Measurements from ENCODE around the gene MYOZ2. TPM values are rescaled to one million over a fixed set of nuclear protein-coding genes. Genes with fewer than 3 reads are reported as not detected.
"Not testable (repeated sequence)": the region's sequence is repeated elsewhere in the genome, so short reads cannot be mapped to it uniquely, and the experiment has no call there.

The MYOZ2 gene
- total RNA-seq, 6 experiments from 2014 or later, result 0.07 to 0.19 (median 0.12) TPM; not detected in 3

DNA sequence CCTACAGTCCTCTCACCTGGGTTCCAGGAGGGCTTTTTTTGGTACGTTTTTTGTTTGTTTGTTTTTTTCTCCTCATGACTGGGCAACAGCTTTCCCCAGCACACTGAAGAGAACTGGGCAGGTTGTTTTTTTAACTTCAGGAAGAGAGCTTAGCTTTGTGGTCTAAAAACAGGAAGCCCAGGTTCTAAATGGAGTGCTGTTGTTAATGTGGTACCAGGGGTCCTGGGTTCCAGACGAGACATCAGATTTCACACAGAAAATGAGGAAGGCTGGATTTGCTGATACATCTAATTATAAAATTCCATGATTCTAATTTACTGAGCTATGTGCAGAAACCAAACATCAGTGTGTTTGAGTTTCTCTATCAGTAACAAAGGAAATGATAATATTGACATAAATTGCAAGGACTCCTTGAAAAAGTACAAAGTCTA is 4.2 kb downstream of the MYOZ2 start:
- no peaks in the 10 kb centered on the region for H3K27me3 ChIP-seq
- H3K4me3 ChIP-seq, result no peak overlapping the region
- WGBS (ENCODE audit: insufficient coverage, low coverage, low lambda C conversion rate, missing lambda C conversion rate), result 11% methylated on average over 2 of the region's 2 CpGs
- intact Hi-C loops (cut with DNase I), result no loop called here
- no peaks in the 10 kb centered on the region for H3K36me3 ChIP-seq
- ATAC-seq (no peak), DNase-seq (no peak)
- no peak overlapping the region for H3K27ac ChIP-seq
- TF ChIP-seq, protein P1, sequence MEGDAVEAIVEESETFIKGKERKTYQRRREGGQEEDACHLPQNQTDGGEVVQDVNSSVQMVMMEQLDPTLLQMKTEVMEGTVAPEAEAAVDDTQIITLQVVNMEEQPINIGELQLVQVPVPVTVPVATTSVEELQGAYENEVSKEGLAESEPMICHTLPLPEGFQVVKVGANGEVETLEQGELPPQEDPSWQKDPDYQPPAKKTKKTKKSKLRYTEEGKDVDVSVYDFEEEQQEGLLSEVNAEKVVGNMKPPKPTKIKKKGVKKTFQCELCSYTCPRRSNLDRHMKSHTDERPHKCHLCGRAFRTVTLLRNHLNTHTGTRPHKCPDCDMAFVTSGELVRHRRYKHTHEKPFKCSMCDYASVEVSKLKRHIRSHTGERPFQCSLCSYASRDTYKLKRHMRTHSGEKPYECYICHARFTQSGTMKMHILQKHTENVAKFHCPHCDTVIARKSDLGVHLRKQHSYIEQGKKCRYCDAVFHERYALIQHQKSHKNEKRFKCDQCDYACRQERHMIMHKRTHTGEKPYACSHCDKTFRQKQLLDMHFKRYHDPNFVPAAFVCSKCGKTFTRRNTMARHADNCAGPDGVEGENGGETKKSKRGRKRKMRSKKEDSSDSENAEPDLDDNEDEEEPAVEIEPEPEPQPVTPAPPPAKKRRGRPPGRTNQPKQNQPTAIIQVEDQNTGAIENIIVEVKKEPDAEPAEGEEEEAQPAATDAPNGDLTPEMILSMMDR (IDR thresholded peaks at IDR 0.05), result no peak
- no peak for TF ChIP-seq POLR2A (IDR thresholded peaks at IDR 0.05)
- H3K4me1 ChIP-seq, result no peaks in the 10 kb centered on the region
- no peaks in the 10 kb centered on the region for H3K9me3 ChIP-seq

- H3K4me1 ChIP-seq; DNase-seq; H3K27me3 ChIP-seq; intact Hi-C loops (cut with DNase I); H3K36me3 ChIP-seq; H3K9me3 ChIP-seq; H3K27ac ChIP-seq; ATAC-seq; H3K4me3 ChIP-seq: not testable (repeated sequence)
- 86% methylated on average over 4 of the region's 4 CpGs for WGBS (ENCODE audit: insufficient coverage, low coverage, low lambda C conversion rate, missing lambda C conversion rate)
Measured at GRCh38 chr4:119141283-119141682, 5.7 kb downstream of the MYOZ2 start.

DNA sequence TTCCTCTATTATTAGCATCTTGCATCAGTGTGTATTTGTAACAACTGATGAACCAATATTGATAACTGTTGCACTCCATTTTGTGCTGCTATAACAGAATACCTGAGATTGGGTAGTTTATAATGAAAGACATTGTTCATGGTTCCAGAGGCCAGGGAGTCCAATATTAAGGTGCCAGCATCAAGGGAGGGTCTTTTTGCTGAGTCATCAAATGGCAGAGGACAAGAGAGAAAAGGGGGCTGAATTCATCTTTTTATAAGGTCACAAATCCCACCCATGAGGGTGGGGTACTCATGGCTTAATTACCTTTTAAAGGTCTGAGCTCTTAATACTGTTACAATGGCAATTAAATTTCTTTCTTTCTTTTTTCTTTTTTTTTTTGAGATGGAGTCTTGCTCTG is 7.2 kb downstream of the MYOZ2 start:
- no peak overlapping the region for H3K27ac ChIP-seq
- ATAC-seq (no peak), DNase-seq (no peak)
- H3K4me3 ChIP-seq, result no peak overlapping the region
- intact Hi-C loops (cut with DNase I), result no loop called here
- no peaks in the 10 kb centered on the region for H3K36me3 ChIP-seq
- H3K9me3 ChIP-seq, result no peaks in the 10 kb centered on the region
- H3K27me3 ChIP-seq, result no peaks in the 10 kb centered on the region
- no peak for TF ChIP-seq POLR2A (IDR thresholded peaks at IDR 0.05)
- TF ChIP-seq, protein P1 (IDR thresholded peaks at IDR 0.05), result no peak
- H3K4me1 ChIP-seq, result no peaks in the 10 kb centered on the region

DNA sequence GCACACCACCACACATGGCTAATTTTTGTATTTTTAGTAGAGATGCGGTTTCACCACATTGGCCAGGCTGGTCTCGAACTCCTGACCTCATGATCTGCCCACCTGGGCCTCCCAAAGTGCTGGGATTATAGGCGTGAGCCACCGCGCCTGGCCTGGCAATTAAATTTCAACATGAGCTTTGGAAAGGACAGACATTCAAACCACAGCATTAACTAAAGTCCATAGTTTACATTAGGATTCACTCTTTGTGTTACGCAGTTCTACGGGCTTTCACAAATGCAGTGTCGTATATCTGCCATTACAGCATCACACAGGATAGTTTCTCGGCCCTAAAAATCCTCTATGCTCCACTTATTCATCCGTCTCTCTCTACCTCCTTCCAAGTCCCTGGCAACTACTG is 7.7 kb downstream of the MYOZ2 start:
- H3K36me3 ChIP-seq; H3K27ac ChIP-seq; H3K27me3 ChIP-seq; DNase-seq; intact Hi-C loops (cut with DNase I); H3K4me1 ChIP-seq; ATAC-seq; H3K9me3 ChIP-seq; H3K4me3 ChIP-seq: not testable (repeated sequence)
- WGBS (ENCODE audit: insufficient coverage, low coverage, low lambda C conversion rate, missing lambda C conversion rate), result 83% methylated on average over 10 of the region's 10 CpGs

- TF ChIP-seq POLR2A (IDR thresholded peaks at IDR 0.05), result no peak
- TF ChIP-seq, protein P1 (IDR thresholded peaks at IDR 0.05), result no peak
- Histone ChIP-seq H3K4me1 (no peaks in the 10 kb centered on the region), H3K27me3 (no peaks in the 10 kb centered on the region), H3K27ac (no peak overlapping the region), H3K9me3 (no peaks in the 10 kb centered on the region), H3K4me3 (no peak overlapping the region), H3K36me3 (no peaks in the 10 kb centered on the region)
- ATAC-seq (no peak), DNase-seq (no peak)
- 80% methylated on average over 4 of the region's 7 CpGs for WGBS (ENCODE audit: insufficient coverage, low coverage, low lambda C conversion rate, missing lambda C conversion rate)
- intact Hi-C loops (cut with DNase I), result no loop called here
Measured at GRCh38 chr4:119149110-119149509, 13.5 kb downstream of the MYOZ2 start.

- no peak overlapping the region for H3K4me3 ChIP-seq
- TF ChIP-seq, protein P1 (IDR thresholded peaks at IDR 0.05), result no peak
- TF ChIP-seq POLR2A (IDR thresholded peaks at IDR 0.05), result no peak
- no peak for DNase-seq
- intact Hi-C loops (cut with DNase I), result no loop called here
- no peaks in the 10 kb centered on the region for H3K27me3 ChIP-seq
- H3K9me3 ChIP-seq, result no peaks in the 10 kb centered on the region
- H3K4me1 ChIP-seq, result no peaks in the 10 kb centered on the region
- ATAC-seq, result no peak
- H3K27ac ChIP-seq, result no peak overlapping the region
- WGBS (ENCODE audit: insufficient coverage, low coverage, low lambda C conversion rate, missing lambda C conversion rate), result 57% methylated on average over 2 of the region's 2 CpGs
- no peaks in the 10 kb centered on the region for H3K36me3 ChIP-seq
Measured at GRCh38 chr4:119151161-119151560, 15.5 kb downstream of the MYOZ2 start.
